NB4 (cell line): Measurements from ENCODE around the gene TRPM4.

Source experiments
- CTCF ChIP-seq: IDR thresholded peaks from one replicate; pipeline ENCODE4 v1.5.1; 2012; ENCODE audit warnings: low read depth, low read length
- MAX ChIP-seq: IDR thresholded peaks from 2 replicates; pipeline ENCODE4 v1.6.1; 2011; ENCODE audit warnings: low read depth, low read length
- MYC ChIP-seq: IDR thresholded peaks from 2 replicates; pipeline ENCODE4 v1.6.1; 2011; ENCODE audit warnings: low read depth, low read length
- POLR2A ChIP-seq: IDR thresholded peaks from 2 replicates; pipeline ENCODE4 v1.6.1; 2011; ENCODE audit warnings: mild to moderate bottlenecking; ENCODE audit not compliant: insufficient read length; ENCODE audit errors: extremely low read depth

GRCh38 chr19:49119411-49120324, 37.9 kb upstream of the TRPM4 start, which contains the start of gene PPFIA3:
- no peak for TF ChIP-seq CTCF
- no peak for TF ChIP-seq POLR2A
- no peak for TF ChIP-seq MAX
- TF ChIP-seq MYC, result no peak
